ENCODE measurements around the gene C17orf75.

DNA sequence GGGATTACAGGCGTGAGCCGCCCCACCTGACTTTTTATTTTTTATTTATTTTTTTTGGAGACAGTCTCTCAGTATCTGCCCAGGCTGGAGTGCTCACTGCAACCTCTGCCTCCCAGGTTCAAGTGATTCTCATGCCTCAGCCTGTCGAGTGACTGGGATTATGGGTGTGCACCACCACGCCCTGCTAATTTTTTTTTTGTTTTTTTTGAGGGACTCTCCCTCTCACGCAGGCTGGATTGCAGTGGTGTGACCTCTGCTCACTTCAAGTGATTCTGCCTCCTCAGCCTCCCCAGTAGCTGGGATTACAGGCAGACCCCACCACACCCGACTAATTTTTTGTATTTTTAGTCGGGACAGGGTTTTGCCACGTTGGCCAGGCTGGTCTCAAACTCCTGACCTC, 15.6 kb upstream of the C17orf75 start:
- no peak for TF ChIP-seq POLR2AphosphoS5 (IDR thresholded peaks at IDR 0.05; ENCODE audit: low read depth, low read length)
- no peak for TF ChIP-seq POU2F2 (IDR thresholded peaks at IDR 0.05; ENCODE audit: low read depth, low read length)

Measured in GM12891 (cell line).